HG03159 (cell line): Measurements from ENCODE around the gene EHBP1L1.
A peak's percentile ranks its signal among the peaks of the same experiment; 100 is the strongest.
"Not testable (repeated sequence)": the region's sequence is repeated elsewhere in the genome, so short reads cannot be mapped to it uniquely, and the experiment has no call there.

Source experiments
- ATAC-seq: cut with Tn5 transposase; IDR thresholded peaks from one replicate; pipeline ENCODE4 v1.9.1; 2021; ENCODE audit warnings: mild to moderate bottlenecking, moderate library complexity; ENCODE audit not compliant: unreplicated experiment

Gene EHBP1L1

DNA sequence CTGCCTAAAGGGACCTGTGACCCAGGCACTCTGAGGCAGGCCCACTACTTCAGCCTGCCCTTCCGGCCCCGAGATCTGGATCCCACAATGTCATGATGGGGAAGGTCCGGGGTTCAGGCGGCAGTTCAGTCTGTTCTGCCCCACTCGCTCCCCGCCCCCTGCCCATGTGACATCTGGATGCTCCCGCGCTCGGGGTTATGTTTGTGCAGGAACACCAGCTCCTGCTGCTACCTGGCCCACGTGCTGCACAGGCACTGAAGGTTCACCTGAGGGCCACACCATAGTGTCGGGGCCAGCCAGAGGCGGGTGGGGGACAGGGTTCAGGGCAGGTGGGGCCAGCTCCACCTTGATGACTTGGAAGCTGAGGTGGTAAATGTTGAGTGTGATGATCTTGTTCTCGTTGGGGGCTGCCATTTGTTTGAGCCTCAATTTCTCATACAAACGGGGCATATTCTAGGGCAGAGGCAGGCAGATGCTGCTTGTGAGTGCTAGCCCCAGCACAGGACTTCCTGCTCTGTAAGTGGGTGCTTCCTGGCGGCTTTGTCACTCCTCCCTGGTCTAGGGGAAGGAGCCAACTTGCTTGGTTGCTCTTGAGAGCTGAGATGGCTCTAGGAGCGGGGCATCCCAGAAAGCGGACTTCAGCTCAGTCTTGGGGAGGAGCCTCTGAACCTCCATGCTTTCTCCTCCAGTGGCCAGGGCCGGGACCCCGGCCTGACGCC lies 57.7 kb downstream of the EHBP1L1 start:
- ATAC-seq: no peak

DNA sequence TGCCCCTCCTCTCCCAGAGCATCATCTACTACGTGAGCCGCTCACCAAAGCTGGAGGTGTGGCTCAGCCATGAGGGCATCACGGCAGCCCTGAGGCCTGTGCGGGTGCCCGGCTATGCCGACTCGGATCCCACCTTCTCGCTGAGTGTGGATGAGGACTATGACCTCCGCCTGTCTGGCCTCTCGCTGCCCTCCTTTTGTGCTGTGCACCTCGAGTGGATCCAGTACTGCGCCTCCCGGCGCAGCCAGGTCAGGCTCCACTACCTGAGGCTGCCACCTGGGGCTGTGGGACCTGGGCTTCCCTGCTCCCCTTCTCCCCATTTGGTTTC lies 58.2 kb downstream of the EHBP1L1 start:
- no peak for ATAC-seq

DNA sequence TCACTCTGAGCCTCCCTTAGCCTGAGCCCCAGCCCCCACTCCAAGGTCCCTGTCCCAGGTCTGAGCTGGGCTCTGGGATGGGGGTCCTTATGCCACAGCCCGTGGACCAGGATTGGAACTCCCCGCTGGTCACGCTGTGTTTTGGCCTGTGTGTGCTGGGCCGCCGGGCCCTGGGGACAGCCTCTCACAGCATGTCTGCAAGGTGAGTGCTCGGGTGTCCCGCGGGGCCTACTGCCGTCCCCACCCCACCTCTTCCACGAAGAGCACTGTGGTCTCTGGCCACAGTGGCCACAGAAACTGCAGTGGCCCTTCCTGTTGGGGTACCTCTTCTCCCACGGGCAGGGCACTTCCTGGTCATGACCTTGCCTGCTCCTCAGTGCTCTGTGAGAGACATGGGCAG lies 58.6 kb downstream of the EHBP1L1 start:
- no peak for ATAC-seq

DNA sequence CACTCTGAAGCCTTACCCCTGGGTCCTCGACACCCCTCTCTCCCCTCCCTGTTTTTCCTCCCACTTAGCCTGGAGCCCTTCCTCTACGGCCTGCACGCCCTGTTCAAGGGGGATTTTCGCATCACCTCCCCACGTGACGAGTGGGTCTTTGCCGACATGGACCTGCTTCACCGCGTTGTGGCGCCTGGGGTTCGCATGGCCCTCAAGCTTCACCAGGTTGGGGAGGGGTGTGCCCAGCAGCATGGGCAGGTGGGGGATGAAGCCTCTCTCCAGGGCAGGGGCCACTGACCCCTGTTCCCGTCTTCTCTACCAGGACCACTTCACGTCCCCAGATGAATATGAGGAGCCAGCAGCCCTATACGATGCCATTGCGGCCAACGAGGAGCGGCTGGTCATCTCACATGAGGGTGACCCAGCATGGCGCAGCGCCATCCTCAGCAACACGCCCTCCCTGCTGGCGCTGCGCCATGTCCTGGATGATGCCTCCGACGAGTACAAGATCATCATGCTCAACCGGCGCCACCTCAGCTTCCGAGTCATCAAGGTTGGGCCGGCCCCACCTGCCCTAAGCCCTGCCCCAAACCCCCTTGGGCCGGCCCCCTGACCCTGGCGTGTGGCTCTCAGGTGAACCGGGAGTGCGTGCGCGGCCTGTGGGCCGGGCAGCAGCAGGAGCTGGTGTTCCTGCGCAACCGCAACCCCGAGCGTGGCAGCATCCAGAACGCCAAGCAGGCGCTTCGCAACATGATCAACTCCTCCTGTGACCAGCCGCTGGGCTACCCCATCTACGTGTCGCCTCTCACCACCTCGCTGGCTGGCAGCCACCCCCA lies 59.3 kb downstream of the EHBP1L1 start:
- ATAC-seq: no peak

DNA sequence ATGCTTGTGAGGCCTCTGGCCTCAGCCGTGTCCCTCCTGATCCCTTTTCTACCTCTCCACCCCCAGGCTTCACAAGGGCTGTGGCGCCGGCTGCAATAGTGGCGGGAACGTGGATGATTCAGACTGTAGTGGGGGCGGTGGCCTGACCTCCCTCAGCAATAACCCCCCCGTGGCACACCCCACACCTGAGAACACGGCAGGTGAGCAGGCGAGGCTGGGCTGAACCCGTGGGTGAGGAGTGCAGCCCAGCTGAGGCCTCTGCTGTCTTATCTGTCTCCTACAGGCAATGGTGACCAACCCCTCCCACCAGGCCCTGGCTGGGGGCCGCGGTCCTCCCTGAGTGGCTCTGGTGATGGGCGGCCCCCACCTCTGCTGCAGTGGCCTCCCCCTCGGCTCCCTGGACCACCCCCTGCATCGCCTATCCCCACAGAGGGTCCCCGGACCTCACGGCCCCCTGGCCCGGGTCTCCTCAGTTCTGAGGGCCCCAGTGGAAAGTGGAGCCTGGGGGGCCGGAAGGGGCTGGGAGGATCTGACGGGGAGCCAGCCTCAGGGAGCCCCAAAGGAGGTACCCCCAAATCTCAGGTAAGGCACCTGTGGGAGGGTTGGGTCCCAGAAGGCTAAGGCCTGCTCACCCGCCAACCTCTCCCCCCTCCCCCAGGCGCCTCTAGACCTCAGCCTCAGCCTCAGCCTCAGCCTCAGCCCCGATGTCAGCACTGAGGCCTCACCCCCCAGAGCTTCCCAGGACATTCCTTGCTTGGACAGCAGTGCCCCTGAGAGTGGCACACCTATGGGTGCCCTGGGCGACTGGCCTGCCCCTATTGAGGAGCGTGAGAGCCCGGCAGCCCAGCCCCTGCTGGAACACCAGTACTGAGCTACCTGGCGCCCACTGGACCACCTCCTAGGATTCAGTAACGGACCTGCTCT lies 60.5 kb downstream of the EHBP1L1 start:
- no peak for ATAC-seq

DNA sequence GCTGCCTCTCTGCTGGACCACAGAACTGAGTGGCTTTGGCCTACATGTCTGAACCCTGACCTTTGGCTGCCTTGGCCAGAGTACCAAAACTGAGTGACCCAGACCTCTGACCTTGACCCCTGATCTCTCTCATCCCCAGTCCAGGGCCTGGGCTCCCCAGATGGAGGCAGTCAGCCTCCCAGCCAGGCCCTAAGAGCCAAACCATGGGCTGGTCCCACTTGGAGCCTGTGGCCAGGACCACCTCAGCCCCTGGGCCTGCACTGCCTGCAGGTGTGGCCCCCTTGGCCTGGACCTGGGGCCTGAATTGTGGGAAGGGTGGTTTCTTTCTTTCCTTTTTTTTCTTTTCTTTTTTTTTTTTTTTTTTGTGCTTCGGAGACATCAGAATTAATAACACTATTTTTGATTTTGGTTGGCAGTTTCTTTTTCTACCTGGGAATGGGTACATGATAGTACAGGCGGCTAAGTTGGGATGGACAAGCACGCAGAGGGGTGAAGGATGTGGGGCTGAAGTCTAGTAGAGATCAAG lies 61.2 kb downstream of the EHBP1L1 start:
- no peak for ATAC-seq

DNA sequence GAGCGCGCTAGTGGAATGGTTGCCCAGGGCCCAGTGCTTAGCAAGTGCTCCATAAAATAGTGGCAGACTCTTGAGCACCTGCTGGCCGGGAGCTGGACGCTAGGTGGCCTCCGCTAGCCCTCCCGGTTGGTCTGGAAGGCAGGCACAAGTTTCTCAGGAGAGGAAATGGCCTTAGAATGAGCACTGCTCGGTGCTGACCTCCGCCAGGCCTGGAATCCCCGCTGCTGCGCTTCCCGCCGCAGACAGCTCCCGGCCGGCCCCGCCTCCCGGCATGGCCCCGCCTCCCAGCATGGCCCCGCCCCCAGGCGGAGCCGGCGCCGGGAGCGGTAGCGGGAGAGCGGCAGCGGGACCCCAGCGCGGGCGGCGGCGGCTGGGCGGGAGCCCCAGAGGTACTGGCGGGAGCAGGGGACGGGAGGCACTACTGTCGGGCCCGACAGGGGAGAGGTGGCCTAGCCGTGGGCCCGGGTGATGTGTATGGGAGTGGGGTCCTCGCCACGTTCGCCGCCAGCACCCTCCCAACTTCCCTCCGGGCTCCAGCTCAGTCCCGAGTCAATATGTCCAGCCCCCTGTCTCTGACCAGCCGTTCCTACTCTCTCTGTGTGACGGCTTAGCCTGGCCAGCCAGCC lies 62.1 kb downstream of the EHBP1L1 start, which contains the start of gene SIPA1:
SIPA1 (plus strand) TSS at position 308 of the 626 bp plus-strand sequence. CDS start 2,821 bp downstream, outside the sequence.
- ATAC-seq: peak; percentile 35

DNA sequence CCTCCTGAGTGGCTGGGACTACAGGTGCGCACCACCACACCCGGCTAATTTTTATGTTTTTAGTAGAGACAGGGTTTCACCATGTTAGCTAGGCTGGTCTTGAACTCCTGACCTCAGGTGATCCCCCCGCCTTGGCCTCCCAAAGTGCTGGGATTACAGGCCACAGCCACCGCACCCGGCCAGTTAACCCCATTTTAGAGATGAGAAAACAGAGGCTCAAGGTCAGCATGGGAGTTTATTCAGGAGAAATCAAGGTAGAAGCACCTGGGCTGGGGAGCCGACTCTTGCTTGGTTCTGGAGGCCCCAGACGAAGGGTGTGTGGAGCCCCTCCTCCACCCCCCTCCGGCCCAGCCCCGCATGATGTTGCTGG lies 63.4 kb downstream of the EHBP1L1 start:
- not testable (repeated sequence) for ATAC-seq

DNA sequence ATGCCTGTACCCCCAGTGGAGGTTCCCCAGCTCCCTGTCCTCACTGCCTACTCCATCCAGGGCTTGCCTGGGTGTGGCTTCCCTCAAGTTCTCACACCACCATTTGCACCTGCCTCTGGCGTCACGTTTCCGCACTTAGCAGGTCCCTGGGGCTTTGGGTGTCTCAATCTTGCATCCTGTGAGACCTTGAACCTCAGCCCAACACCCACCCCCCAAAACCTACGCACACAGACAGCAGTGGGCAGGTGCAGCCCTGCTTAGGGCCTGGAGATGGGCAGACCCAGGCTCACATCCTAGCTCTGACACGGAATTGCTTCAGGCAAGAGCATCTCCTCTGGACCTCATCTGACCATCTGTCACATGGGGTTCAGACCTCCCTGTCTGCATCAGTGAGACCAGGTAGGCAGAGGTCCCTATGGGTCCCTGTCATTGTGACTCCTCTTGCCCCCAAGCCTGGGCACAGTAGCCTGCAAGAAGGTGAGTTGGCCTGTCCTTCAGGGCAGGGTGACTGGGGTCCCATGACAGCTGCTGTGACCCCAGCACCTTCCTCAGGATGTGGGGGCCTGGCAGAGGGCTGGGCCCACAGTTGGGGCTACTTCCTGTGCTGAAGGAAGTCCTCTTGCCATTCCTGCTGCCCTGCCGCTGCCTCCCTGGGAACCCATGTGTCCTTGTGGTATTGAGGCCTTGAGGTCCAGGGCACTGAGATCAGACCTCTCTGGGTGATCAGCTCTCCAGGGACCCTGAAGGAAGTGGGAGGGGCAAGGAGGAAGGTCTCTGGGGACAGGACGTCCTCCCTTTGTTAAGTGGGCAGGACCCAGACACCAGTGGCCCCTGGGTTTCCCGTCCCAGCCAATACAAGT lies 64.0 kb downstream of the EHBP1L1 start:
- ATAC-seq: peak; percentile 37

DNA sequence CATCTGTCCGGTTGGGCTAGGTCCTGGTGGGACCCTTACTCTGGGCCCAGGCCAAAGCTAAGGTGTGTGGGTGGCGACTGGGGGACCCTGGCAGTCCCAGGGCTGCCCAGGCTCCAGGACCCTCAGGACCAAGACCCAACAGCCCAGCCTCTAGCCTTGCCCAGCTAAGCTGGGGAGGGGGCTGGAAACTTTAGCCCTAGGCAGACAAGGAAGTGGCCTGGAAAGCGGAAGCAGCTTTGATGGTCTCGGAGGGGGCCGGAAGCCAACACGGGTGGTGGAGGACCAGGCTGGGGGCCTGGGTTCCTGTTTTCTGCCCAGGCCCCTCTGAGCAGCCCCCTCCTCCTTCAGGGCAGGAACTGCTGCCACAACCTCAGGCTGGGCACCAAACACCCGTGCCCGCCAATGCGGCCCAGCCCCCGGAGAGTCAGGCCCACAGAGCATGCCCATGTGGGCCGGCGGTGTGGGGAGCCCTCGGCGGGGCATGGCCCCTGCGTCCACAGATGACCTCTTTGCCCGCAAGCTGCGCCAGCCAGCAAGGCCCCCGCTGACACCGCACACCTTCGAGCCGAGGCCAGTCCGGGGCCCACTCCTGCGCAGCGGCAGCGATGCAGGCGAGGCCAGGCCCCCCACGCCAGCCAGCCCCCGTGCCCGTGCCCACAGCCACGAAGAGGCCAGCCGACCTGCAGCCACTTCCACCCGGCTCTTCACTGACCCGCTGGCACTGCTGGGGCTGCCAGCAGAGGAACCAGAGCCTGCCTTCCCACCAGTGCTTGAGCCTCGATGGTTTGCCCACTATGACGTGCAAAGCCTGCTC lies 64.8 kb downstream of the EHBP1L1 start:
- peak; percentile 8 for ATAC-seq

DNA sequence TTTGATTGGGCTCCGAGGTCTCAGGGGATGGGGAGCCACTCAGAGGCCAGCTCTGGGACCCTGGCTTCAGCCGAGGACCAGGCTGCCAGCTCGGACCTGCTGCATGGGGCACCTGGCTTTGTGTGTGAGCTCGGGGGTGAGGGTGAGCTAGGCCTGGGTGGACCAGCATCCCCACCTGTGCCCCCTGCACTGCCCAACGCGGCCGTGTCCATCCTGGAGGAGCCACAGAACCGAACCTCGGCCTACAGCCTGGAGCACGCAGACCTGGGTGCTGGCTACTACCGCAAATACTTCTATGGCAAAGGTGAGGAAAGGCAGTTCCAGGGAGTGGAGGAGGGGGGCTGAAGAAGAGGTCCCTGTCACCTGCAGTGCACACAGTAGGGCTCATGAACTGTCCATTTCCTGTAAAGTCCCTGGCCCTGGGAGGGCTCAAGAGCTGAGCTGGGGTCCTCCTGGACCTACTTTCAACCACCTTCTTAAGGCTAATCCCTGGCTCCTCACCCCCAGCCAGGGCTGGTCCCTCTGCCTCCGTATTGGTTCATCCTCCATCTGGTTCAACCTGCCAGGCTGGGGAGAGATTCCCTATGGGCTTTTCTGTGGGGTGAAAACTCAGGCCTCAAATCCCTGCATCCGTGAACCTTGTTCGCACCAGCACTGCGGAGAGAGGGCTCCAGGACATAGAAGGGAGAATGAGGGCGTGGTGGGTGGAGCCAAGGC lies 65.6 kb downstream of the EHBP1L1 start:
- ATAC-seq: no peak
